Measurements from ENCODE around the gene LRRC4C. TPM values are rescaled to one million over a fixed set of nuclear protein-coding genes. Genes with fewer than 3 reads are reported as not detected.
"Not testable (repeated sequence)": the region's sequence is repeated elsewhere in the genome, so short reads cannot be mapped to it uniquely, and the experiment has no call there.

Gene LRRC4C
- total RNA-seq, 1 donor from 2014 or later, result not detected

GRCh38 chr11:40987776-40988435 is 471.5 kb downstream of the LRRC4C start:
- Mint-ChIP-seq H3K27me3 (ENCODE audit: insufficient read depth) (no peaks in the 10 kb centered on the region), H3K36me3 (ENCODE audit: low read depth) (no peaks in the 10 kb centered on the region), H3K27ac (no peak overlapping the region), H3K4me1 (ENCODE audit: low read depth) (no peaks in the 10 kb centered on the region), H3K4me3 (no peak overlapping the region), H3K9me3 (peaks cover 19% of the 10 kb centered on the region)
- intact Hi-C loops (cut with micrococcal nuclease), result no loop called here
- DNase-seq (ENCODE audit: low spot score), result no peak

GRCh38 chr11:40986320-40986719 is 473.1 kb downstream of the LRRC4C start:
- H3K4me1 Mint-ChIP-seq (ENCODE audit: low read depth), result no peaks in the 10 kb centered on the region
- peaks cover 19% of the 10 kb centered on the region for H3K9me3 Mint-ChIP-seq
- DNase-seq (ENCODE audit: low spot score), result no peak
- intact Hi-C loops (cut with micrococcal nuclease), result no loop called here
- no peak overlapping the region for H3K27ac Mint-ChIP-seq
- no peak overlapping the region for H3K4me3 Mint-ChIP-seq
- H3K36me3 Mint-ChIP-seq (ENCODE audit: low read depth), result no peaks in the 10 kb centered on the region
- no peaks in the 10 kb centered on the region for H3K27me3 Mint-ChIP-seq (ENCODE audit: insufficient read depth)

GRCh38 chr11:40975076-40975475 is 484.4 kb downstream of the LRRC4C start:
- no peaks in the 10 kb centered on the region for H3K27me3 Mint-ChIP-seq (ENCODE audit: insufficient read depth)
- peaks cover 37% of the 10 kb centered on the region for H3K9me3 Mint-ChIP-seq
- no peak overlapping the region for H3K4me3 Mint-ChIP-seq
- no peak overlapping the region for H3K27ac Mint-ChIP-seq
- no peaks in the 10 kb centered on the region for H3K4me1 Mint-ChIP-seq (ENCODE audit: low read depth)
- H3K36me3 Mint-ChIP-seq (ENCODE audit: low read depth), result no peaks in the 10 kb centered on the region
- intact Hi-C loops (cut with micrococcal nuclease), result no loop called here
- DNase-seq (ENCODE audit: low spot score), result no peak

GRCh38 chr11:40974186-40974795 is 485.2 kb downstream of the LRRC4C start:
- no peaks in the 10 kb centered on the region for H3K27me3 Mint-ChIP-seq (ENCODE audit: insufficient read depth)
- no peak overlapping the region for H3K27ac Mint-ChIP-seq
- intact Hi-C loops (cut with micrococcal nuclease), result no loop called here
- no peak for DNase-seq (ENCODE audit: low spot score)
- H3K36me3 Mint-ChIP-seq (ENCODE audit: low read depth), result no peaks in the 10 kb centered on the region
- peaks cover 35% of the 10 kb centered on the region for H3K9me3 Mint-ChIP-seq
- H3K4me3 Mint-ChIP-seq, result no peak overlapping the region
- no peaks in the 10 kb centered on the region for H3K4me1 Mint-ChIP-seq (ENCODE audit: low read depth)

- Mint-ChIP-seq H3K36me3 (ENCODE audit: low read depth) (no peaks in the 10 kb centered on the region), H3K9me3 (peaks cover 8% of the 10 kb centered on the region), H3K4me1 (ENCODE audit: low read depth) (no peaks in the 10 kb centered on the region), H3K27ac (no peak overlapping the region), H3K27me3 (ENCODE audit: insufficient read depth) (no peaks in the 10 kb centered on the region), H3K4me3 (no peak overlapping the region)
- DNase-seq (ENCODE audit: low spot score), result no peak
- intact Hi-C loops (cut with micrococcal nuclease), result no loop called here
Measured at GRCh38 chr11:40958707-40959106, 500.7 kb downstream of the LRRC4C start.

- Mint-ChIP-seq H3K9me3 (peaks cover 10% of the 10 kb centered on the region), H3K4me3 (no peak overlapping the region), H3K27me3 (ENCODE audit: insufficient read depth) (no peaks in the 10 kb centered on the region), H3K4me1 (ENCODE audit: low read depth) (no peaks in the 10 kb centered on the region), H3K36me3 (ENCODE audit: low read depth) (no peaks in the 10 kb centered on the region), H3K27ac (no peak overlapping the region)
- intact Hi-C loops (cut with micrococcal nuclease), result no loop called here
- DNase-seq (ENCODE audit: low spot score), result no peak
Measured at GRCh38 chr11:40952479-40952878, 507.0 kb downstream of the LRRC4C start.

- intact Hi-C loops (cut with micrococcal nuclease), result no loop called here
- H3K36me3 Mint-ChIP-seq (ENCODE audit: low read depth), result no peaks in the 10 kb centered on the region
- no peak for DNase-seq (ENCODE audit: low spot score)
- no peaks in the 10 kb centered on the region for H3K27me3 Mint-ChIP-seq (ENCODE audit: insufficient read depth)
- no peak overlapping the region for H3K4me3 Mint-ChIP-seq
- H3K4me1 Mint-ChIP-seq (ENCODE audit: low read depth), result no peaks in the 10 kb centered on the region
- no peak overlapping the region for H3K27ac Mint-ChIP-seq
- H3K9me3 Mint-ChIP-seq, result peaks cover 11% of the 10 kb centered on the region
Measured at GRCh38 chr11:40938002-40938401, 521.5 kb downstream of the LRRC4C start.

GRCh38 chr11:40924915-40925314 is 534.5 kb downstream of the LRRC4C start:
- H3K27me3 Mint-ChIP-seq (ENCODE audit: insufficient read depth), result no peaks in the 10 kb centered on the region
- H3K27ac Mint-ChIP-seq, result no peak overlapping the region
- no peaks in the 10 kb centered on the region for H3K36me3 Mint-ChIP-seq (ENCODE audit: low read depth)
- no peak overlapping the region for H3K4me3 Mint-ChIP-seq
- DNase-seq (ENCODE audit: low spot score), result no peak
- no peaks in the 10 kb centered on the region for H3K4me1 Mint-ChIP-seq (ENCODE audit: low read depth)
- H3K9me3 Mint-ChIP-seq, result peaks cover 12% of the 10 kb centered on the region
- intact Hi-C loops (cut with micrococcal nuclease), result no loop called here

- intact Hi-C loops (cut with micrococcal nuclease), result no loop called here
Measured at GRCh38 chr11:40921246-40921645, 538.2 kb downstream of the LRRC4C start.

GRCh38 chr11:40910774-40911173 is 548.7 kb downstream of the LRRC4C start:
- DNase-seq (ENCODE audit: low spot score); H3K4me3 Mint-ChIP-seq; H3K36me3 Mint-ChIP-seq (ENCODE audit: low read depth); H3K27ac Mint-ChIP-seq; intact Hi-C loops (cut with micrococcal nuclease); H3K4me1 Mint-ChIP-seq (ENCODE audit: low read depth); H3K27me3 Mint-ChIP-seq (ENCODE audit: insufficient read depth): not testable (repeated sequence)
- H3K9me3 Mint-ChIP-seq, result peaks cover 35% of the 10 kb centered on the region

More at GRCh38 chr11:40921246-40921645, 538.2 kb downstream of the LRRC4C start:
- Mint-ChIP-seq H3K36me3 (ENCODE audit: low read depth) (no peaks in the 10 kb centered on the region), H3K27me3 (ENCODE audit: insufficient read depth) (no peaks in the 10 kb centered on the region), H3K4me3 (no peak overlapping the region), H3K9me3 (peaks cover 7% of the 10 kb centered on the region), H3K27ac (no peak overlapping the region), H3K4me1 (ENCODE audit: low read depth) (no peaks in the 10 kb centered on the region)
- DNase-seq (ENCODE audit: low spot score), result no peak

GRCh38 chr11:40894501-40894900 is 565.0 kb downstream of the LRRC4C start:
- Mint-ChIP-seq H3K27me3 (ENCODE audit: insufficient read depth) (no peaks in the 10 kb centered on the region), H3K4me1 (ENCODE audit: low read depth) (no peaks in the 10 kb centered on the region), H3K9me3 (peaks cover 8% of the 10 kb centered on the region), H3K27ac (no peak overlapping the region), H3K36me3 (ENCODE audit: low read depth) (no peaks in the 10 kb centered on the region), H3K4me3 (no peak overlapping the region)
- intact Hi-C loops (cut with micrococcal nuclease), result no loop called here
- DNase-seq (ENCODE audit: low spot score), result no peak

GRCh38 chr11:40885250-40885954 is 574.0 kb downstream of the LRRC4C start:
- DNase-seq (ENCODE audit: low spot score), result no peak
- H3K36me3 Mint-ChIP-seq (ENCODE audit: low read depth), result no peaks in the 10 kb centered on the region
- intact Hi-C loops (cut with micrococcal nuclease), result loop anchor here (10.0 kb wide), 2 partner anchors 59 to 61 kb away; no protein-coding TSS in a partner anchor
- H3K4me1 Mint-ChIP-seq (ENCODE audit: low read depth), result no peaks in the 10 kb centered on the region
- no peak overlapping the region for H3K27ac Mint-ChIP-seq
- no peak overlapping the region for H3K4me3 Mint-ChIP-seq
- H3K27me3 Mint-ChIP-seq (ENCODE audit: insufficient read depth), result no peaks in the 10 kb centered on the region
- peaks cover 3% of the 10 kb centered on the region for H3K9me3 Mint-ChIP-seq

- Mint-ChIP-seq H3K4me3 (no peak overlapping the region), H3K27ac (no peak overlapping the region), H3K9me3 (peaks cover 7% of the 10 kb centered on the region), H3K4me1 (ENCODE audit: low read depth) (no peaks in the 10 kb centered on the region), H3K27me3 (ENCODE audit: insufficient read depth) (no peaks in the 10 kb centered on the region), H3K36me3 (ENCODE audit: low read depth) (no peaks in the 10 kb centered on the region)
- intact Hi-C loops (cut with micrococcal nuclease), result loop anchor here (10.0 kb wide), 2 partner anchors 58 to 62 kb away; no protein-coding TSS in a partner anchor
- no peak for DNase-seq (ENCODE audit: low spot score)
Measured at GRCh38 chr11:40882301-40882700, 577.2 kb downstream of the LRRC4C start.
